Cerebellar nuclear complex (tissue), 1 donor: Measurements from ENCODE around the gene SERTAD3.
"Not testable (repeated sequence)": the region's sequence is repeated elsewhere in the genome, so short reads cannot be mapped to it uniquely, and the experiment has no call there.

Experiments
- DNase-seq, 2 experiments: peaks; one replicate each; lab custom pipeline; 2025; lab: John Stamatoyannopoulos, UW

Gene SERTAD3

DNA sequence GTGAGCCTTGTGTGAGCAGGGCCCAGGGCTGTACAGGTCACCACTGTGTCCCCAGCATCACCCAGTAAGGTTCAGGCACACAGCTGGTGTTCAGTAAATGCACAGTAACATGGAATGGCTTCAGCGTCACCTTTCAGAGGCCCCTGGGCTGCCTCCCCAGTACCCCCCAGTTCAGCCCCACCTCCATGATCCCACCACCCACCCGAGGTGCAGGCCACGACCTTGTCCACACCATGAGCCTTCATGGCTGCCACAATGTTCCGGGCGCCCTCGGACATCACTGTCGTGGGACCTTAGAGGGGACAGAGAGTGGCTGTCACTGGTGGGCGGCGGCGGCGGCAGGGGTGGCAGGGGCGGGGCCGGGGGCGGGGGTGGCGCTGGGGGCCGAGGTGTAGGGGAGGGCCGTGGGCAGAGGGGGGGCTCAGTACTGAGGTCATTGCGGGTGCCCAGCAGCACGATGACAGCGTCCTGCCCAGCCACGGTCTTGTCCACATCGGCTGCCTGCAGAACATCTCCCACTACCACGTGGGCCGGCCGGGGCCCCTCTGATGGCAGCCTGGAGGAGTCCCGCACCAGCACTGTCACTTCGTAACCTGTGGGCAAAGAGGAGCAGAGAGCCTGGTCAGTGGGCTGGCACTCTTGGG, 13.9 kb upstream of the SERTAD3 start:
- DNase-seq: no peak

DNA sequence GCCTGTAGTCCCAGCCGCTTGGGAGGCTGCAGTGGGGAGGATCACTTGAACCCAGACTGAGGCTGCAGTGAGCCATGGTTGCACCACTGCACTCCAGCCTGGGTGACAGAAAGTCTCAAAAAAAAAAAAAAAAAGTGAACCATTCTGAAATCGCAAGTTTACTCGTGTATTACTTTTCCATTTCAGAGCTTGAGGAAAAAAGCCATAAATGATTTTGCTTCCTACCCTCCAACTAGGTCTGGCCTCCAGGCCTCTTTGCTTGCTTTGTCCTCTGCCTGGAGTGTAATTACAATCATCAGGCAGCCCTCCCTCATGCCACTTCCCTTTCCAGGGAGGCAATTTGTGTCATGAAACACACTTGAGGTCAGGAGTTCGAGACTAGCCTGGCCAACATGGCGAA, 12.9 kb upstream of the SERTAD3 start:
- no peak for DNase-seq

DNA sequence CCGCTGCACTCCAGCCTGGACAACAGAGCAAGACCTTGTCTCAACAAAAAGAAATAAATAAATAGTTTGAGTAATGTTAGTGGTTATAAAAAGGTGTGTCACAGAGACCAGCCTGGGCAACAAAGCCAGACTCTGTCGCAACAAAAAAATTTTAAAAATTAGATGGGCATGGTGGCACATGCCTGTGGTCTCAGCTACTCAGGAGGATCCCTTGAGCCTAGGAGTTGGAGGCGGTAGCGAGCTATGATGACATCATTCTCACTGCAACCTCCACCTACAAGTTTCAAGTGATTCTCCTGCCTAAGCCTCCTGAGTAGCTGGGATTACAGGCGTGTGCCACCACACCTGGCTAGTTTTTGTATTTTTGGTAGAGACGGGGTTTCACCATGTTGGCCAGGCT, 9.8 kb upstream of the SERTAD3 start:
- DNase-seq: not testable (repeated sequence)

- no peak for DNase-seq
Measured at GRCh38 chr19:40453151-40453735, 9.1 kb upstream of the SERTAD3 start.

DNA sequence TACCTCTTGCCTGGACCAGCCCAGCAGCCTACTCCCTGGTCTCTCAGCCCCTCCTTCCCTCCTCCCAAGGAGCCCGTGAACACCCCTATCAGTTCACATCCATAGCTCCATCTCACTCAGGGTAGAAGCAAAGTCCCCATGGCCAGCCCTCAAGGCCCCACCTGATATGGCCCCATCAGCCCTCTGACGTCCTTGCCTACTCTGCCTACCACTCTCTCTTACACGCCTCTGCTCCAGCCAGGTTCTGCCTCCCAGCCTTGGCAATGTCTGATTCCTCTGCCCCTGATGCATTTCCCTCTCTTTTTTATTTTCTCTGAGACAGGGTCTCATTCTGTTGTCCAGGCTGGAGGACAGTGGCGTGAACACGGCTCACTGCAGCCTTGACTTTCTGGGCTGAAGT, 7.9 kb upstream of the SERTAD3 start:
- no peak for DNase-seq

DNA sequence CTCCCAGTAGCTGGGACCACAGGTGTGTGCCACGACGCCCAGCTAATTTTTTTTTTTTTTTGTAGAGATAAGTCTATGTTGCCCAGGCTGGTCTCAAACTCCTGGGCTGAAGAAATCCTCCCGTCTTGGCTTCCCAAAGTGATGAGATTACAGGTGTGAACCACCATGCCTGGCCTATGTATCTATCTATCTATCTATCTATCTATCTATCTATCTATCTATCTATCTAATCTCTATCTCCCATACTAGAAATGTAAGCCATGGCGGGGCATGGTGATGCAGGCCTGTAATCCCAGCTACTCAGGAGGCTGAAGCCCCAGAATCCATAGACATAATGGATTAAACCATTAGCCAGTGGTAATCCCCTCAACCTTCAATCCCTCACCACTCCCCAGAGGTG, 6.5 kb upstream of the SERTAD3 start:
- DNase-seq: no peak

GRCh38 chr19:40449506-40449905, 5.4 kb upstream of the SERTAD3 start:
- DNase-seq: no peak

DNA sequence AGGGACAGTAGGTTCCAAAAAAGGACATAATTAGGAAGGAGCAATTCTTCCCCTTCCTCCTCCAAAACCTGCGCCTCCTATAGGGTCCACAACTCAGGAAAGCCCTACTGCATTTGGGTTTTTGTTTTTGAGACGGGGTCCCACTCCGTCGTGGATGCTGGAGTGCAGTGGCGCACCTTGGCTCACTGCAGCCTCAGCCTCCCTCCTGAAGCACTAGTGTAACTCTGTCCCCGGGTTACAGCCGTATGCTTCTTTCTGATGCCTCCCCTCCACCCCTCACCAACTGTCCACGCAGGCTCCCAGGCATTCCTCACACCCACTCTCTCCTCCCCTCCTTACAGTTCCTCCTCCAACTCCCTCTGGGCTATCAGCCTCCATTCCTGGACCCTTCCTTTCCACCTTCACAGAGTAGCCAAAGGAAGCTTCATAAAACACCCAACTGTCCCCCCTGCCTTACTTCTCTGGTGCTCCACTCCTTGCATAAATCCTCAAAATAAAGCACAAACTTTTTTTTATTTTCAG, 2.2 kb upstream of the SERTAD3 start:
- DNase-seq: no peak

DNA sequence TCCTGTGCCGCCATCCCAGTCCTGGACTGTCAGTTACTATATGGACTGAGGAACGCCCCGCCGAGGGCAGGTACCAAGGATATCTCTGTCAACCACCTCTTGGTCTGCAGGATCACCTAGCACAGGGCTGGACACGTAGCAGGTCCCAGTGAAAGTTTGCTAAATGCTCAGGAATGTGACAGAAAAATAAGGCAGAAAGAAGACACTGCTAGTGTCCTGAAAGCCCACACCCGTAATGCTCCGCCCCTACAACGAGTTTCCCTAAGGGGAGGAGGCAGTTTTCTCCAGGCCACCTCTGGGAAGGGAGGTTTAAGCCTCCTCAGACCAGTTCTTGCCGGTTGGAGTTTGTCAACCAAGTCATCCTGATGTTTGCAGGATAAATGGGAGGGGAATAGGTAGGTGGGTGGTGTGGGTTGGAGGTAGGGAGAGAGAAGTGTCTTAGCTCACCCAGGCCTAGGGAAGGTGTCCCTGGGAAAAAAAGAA, 1.7 kb upstream of the SERTAD3 start:
- DNase-seq: no peak

DNA sequence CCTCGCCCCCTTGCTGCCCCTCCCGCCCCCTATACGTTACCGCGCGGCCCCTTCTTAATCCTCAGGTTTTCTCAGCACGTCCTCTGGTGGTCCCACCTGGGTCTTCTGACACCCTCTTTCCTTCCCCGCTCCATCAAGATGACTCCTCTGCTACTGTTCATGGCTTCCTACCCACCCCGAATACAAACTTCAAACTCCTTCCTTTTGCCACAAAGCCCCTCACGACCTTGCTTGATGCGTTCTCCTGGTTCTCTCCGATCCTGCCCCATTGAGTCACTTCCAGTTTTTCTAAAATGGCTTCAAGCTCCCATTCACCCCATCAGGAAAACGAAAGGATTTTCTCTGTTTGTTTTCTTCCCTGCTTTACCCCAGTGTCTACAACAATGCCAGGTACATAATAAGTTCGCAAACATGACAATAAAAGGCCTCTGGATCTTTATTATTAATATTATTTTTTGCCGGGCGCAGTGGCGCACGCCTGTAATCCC, 734 bp upstream of the SERTAD3 start:
- DNase-seq: no peak

DNA sequence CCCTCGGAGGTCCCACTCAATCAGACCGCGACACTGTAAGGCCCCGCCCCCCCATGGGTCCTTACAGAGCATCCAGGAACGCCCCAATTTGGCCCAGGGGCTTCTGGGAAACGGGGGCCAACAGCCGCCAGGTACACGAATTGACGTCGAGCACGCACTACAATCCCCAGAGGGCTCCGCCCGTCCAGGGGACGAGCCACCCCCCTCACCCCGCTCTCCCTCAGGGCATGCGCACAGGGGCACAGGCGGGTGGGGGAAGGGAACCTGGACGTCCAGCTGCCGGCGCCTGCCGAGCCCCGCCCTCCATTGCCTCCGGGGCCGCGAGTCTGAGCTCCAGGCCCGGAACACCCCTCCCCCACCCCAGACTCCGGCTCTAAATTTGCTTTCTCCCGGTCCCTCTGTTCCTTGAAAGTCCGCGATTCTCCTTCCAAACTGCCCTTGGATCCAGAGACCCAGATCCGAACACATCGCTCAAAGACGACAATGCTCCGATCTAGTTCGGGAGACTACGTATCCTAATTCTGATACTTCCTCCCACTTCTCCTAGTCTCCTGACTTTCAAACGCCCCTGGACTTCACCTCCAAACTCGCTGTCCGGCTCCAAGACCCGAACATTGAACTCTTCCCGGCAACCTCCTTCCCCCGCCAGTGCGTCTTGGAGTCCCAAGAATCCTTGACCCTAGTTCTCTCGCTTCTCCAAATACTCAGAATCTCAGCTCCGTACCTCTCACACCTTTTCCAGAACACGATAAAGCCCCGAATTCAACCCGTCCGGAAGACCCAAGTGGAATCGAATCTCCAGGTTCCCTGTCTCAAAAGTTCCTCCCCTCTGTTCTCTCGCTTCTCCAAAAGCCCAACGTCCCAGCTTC, 770 bp downstream of the SERTAD3 start:
- DNase-seq: peak; percentile 42 to 81

GRCh38 chr19:40442328-40443130, 1.6 kb downstream of the SERTAD3 start:
- no peak for DNase-seq

- no peak for DNase-seq
Measured at GRCh38 chr19:40441719-40442253, 2.3 kb downstream of the SERTAD3 start.

DNA sequence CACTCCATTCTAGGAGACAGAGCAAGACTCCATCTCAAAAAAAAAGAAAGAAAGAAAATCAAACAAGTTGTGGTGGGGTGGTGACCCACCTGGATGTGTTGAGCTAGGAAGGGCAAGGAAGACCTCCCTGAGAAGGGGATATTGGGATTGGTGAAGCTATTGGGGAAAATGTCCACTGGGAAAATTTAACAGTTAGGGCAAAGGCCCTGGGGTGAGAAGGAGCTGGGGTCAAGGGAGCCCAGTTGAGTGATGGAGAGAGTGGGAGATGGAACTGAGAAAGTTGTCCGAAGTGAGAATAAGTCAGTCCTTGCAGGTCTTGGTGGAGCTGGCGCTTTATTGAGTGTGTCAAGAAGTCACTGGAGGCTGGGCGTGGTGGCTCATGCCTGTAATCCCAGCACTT, 5.9 kb downstream of the SERTAD3 start:
- no peak for DNase-seq

- peak in 1 of 2 experiments; percentile 5 for DNase-seq
Measured at GRCh38 chr19:40433391-40434216, 10.5 kb downstream of the SERTAD3 start.

DNA sequence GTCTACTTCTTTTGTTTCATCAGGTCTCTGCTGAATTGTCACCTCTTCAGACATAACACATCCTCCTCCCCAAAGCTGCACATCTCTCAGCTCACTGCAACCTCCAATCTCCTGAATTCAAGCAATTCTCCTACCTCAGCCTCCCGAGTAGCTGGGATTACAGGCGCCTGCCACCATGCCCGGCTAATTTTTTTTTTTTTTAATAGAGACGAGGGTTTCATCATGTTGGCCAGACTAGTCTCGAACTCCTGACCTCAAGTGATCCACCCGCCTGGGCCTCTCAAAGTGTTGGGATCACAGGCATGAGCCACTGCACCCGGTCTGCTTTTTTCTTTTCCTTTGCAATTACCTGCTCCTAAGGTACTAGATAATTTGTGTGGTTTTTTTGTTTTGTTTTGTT, 11.4 kb downstream of the SERTAD3 start:
- DNase-seq: not testable (repeated sequence)

DNA sequence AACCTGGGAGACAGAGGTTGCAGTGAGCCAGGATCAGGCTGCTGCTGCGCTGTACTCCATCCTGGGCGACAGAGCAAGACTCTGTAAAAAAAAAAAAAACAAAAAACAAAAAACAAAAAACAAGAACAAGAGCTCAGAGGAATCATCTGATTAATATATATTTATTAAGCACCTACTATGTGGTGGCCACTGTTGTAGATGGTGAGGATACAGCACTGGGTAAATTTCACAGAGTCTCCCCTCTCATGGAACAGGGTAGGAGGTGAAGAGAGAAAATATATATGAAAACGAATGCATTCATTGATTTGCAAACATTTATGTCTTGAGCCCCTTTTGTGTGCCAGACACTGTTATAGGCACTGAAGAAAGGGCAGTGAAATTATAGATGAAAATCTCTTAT, 12.4 kb downstream of the SERTAD3 start:
- DNase-seq: no peak

- not testable (repeated sequence) for DNase-seq
Measured at GRCh38 chr19:40430242-40430641, 13.9 kb downstream of the SERTAD3 start.

GRCh38 chr19:40428197-40428596, 15.9 kb downstream of the SERTAD3 start:
- DNase-seq: not testable (repeated sequence)
